ENCODE data around the gene VSX2.

- TF ChIP-seq CTCF (IDR thresholded peaks at IDR 0.05) (no peak), POLR2A (IDR thresholded peaks at IDR 0.05) (no peak)
Observed at GRCh38 chr14:74297986-74298385, 58.7 kb downstream of the VSX2 start.

Data from body of pancreas (tissue), 4 donors.